SIG-M5 treated with dmso at 0.1 percent for 504 hours (cell line): ENCODE measurements around the gene PTGER2.
A peak's percentile ranks its signal among the peaks of the same experiment; 100 is the strongest.

Experiments
- DNase-seq: peaks from one replicate; lab custom pipeline; 2025; ENCODE audit not compliant: unreplicated experiment; lab: John Stamatoyannopoulos, UW

Gene PTGER2

DNA sequence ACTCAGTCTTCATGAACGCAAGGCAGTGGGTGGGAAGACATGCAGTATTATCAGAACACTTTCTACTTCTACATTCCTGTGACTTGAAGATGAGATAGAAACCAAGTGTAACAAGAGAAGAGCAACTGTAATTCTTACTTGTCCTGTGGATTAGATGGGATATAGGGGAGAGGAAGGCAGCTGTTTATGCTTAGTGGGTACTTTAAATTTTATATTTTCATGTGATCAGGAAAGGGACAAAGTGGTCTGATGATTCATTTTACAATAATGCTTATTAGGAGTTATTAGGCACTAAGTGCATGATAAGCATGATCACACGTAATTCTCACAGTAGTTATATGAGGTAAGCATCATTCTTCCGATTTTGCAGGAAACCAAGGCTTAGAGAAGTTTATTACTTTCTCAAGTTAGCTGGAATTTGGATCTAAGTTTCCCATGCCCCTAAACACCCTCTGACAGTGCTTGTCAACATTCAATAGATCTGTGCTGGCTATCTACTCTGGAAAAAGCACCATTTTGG is 52.7 kb downstream of the PTGER2 start:
- no peak for DNase-seq

DNA sequence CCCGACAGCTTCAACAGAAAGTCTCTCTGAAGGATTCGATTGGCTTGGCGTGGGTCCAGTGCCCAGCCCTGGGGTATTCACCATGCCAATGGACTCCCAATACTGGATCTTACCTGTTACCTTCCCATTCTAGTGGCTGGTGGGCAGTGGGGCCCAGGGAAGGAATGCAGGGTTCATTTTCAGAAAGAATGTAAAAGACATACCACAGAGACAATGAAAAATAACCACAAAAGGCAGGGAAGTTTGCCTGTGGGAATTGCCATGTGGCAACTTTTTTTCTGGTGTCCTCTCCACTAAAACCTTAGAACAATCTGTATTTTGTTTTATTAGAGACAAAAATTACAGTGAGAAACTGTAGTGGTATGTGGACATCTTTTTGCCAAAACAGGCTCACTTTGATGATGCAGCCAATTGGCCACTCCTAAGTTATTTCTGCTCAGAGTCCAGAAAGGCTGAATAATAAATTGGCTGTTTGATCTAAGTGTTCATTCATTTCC is 55.2 kb downstream of the PTGER2 start:
- DNase-seq: no peak

DNA sequence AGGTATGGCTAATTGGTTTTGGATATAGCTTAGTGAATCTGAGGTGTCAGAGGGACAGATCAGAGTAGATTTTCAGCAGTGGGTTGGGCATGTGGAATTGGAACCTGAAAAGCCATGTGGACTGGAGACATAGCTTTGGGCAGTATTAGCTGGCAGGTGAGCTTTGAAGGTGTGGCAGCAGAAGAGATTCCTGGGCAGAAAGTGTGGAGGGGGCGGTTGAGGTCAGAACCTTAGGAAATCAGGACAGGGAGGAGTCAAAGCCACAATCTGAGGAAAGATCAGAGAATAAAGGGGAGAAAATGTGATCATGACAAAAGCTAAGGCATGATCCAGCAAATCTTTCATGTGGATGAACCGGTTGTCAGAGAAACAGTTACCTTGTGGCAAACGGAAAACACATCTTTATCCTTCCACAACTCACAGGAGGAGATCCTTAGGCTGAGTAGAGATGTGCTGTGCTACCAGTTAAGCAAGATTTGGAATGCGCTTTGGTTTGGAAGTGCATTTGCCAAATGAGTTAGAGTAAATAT is 56.4 kb downstream of the PTGER2 start:
- peak; percentile 32 for DNase-seq

DNA sequence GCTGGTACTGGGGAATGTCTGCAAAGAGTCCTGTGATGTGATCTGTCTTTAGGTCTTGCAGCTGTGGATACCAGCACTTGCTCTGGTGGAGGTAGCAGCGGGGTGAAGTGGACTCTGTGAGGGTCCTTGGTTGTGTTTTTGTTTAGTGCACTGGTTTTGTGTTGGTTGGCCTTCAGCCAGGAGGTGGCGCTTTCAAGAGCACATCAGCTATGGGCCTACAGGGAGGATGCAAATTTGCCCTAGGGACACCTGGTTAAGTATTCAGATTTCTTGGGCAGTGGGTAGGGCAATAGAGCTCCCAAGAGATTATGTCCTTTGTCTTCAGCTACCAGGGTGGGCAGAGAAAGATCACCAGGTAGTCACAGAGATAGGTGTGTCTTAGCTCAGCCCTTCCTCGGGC is 63.8 kb downstream of the PTGER2 start:
- no peak for DNase-seq
